PC-3 (cell line): Measurements from ENCODE around the gene RIMBP2. TPM values are rescaled to one million over a fixed set of nuclear protein-coding genes. Genes with fewer than 3 reads are reported as not detected.

Source experiments
- ATAC-seq: fragments of 200-7000 bp; cut with Tn5 transposase; 2 replicates; pipeline ENCODE4 v1.9.1; 2020; ENCODE audit warnings: mild to moderate bottlenecking, moderate library complexity
- BruUV-seq: library from RNA; stranded (reverse); fragments of 400-500 nt; replicated peaks from 2 replicates; lab custom pipeline; 2021; lab: Mats Ljungman, UMichigan
- CTCF ChIA-PET: fragments of 300-600 bp; sonication (Branson Sonifier 250); formaldehyde crosslinking; loops from one replicate; lab custom pipeline; 2022; ENCODE audit warnings: antibody characterized with exemption; lab: Charles Lee
- POLR2A ChIA-PET: fragments of 300-600 bp; sonication (Branson Sonifier 250); formaldehyde crosslinking; loops from one replicate; lab custom pipeline; 2022; ENCODE audit warnings: antibody characterized with exemption; ENCODE audit not compliant: unreplicated experiment; lab: Charles Lee
- DNase-seq: peaks from one replicate; pipeline ENCODE4 v3.0.0-alpha.2; 2015
- H2AFZ ChIP-seq: fragments of 300-600 bp; sonication (generic); 2 replicates; pipeline ENCODE4 v1.6.0; 2016; ENCODE audit warnings: antibody characterized with exemption, low read length
- H3F3A ChIP-seq: fragments of 300-600 bp; sonication (generic); one replicate; pipeline ENCODE4 v1.6.0; 2017; ENCODE audit warnings: antibody characterized with exemption, low read length, control low read depth, mild to moderate bottlenecking; ENCODE audit not compliant: unreplicated experiment
- H3K27ac ChIP-seq: fragments of 300-600 bp; sonication (generic); 2 replicates; pipeline ENCODE4 v1.5.1; 2016; ENCODE audit warnings: mild to moderate bottlenecking, low read length
- H3K27me3 ChIP-seq: fragments of 300-600 bp; sonication (generic); 2 replicates; pipeline ENCODE4 v1.6.1; 2016; ENCODE audit warnings: low read length, mixed read lengths
- H3K36me3 ChIP-seq: fragments of 300-600 bp; sonication (generic); 2 replicates; pipeline ENCODE4 v1.6.1; 2016; ENCODE audit warnings: low read depth, mixed run types, low read length, mixed read lengths
- H3K4me1 ChIP-seq: fragments of 300-600 bp; sonication (generic); 2 replicates; pipeline ENCODE4 v1.5.1; 2016; ENCODE audit warnings: low read length; ENCODE audit not compliant: insufficient read depth
- H3K4me2 ChIP-seq: fragments of 300-600 bp; sonication (generic); 2 replicates; pipeline ENCODE4 v1.6.0; 2016; ENCODE audit warnings: low read length
- H3K4me3 ChIP-seq: fragments of 300-600 bp; sonication (generic); 2 replicates; pipeline ENCODE4 v1.5.1; 2016; ENCODE audit warnings: mild to moderate bottlenecking, low read length, mixed read lengths
- H3K79me2 ChIP-seq: fragments of 300-600 bp; sonication (generic); 2 replicates; pipeline ENCODE4 v1.6.1; 2017; ENCODE audit warnings: low read length, mixed read lengths
- H3K9ac ChIP-seq: fragments of 300-600 bp; sonication (generic); 2 replicates; pipeline ENCODE4 v1.6.0; 2016; ENCODE audit warnings: mild to moderate bottlenecking, low read length
- H3K9me2 ChIP-seq: fragments of 300-600 bp; sonication (generic); replicated peaks from 2 replicates; pipeline ENCODE4 v1.6.1; 2016; ENCODE audit warnings: mixed run types, low read length, mixed read lengths
- H3K9me3 ChIP-seq: fragments of 300-600 bp; sonication (generic); 2 replicates; pipeline ENCODE4 v1.6.1; 2016; ENCODE audit warnings: low read length, mixed read lengths
- H4K20me1 ChIP-seq: fragments of 300-600 bp; sonication (generic); 2 replicates; pipeline ENCODE4 v1.6.1; 2016; ENCODE audit warnings: low read length, mixed read lengths
- EZH2 ChIP-seq: fragments of 300-600 bp; sonication (generic); IDR thresholded peaks from one replicate; pipeline ENCODE4 v1.6.1; 2017; ENCODE audit warnings: antibody characterized with exemption, mild to moderate bottlenecking, low read length; ENCODE audit not compliant: unreplicated experiment
- EZH2phosphoT487 ChIP-seq: fragments of 300-600 bp; sonication (generic); IDR thresholded peaks from 2 replicates; pipeline ENCODE4 v1.6.1; 2018; ENCODE audit warnings: mild to moderate bottlenecking, antibody characterized with exemption, low read length, borderline replicate concordance
- intact Hi-C: fragments of 100-400 bp; cut with micrococcal nuclease; formaldehyde crosslinking; loops from 2 replicates; pipeline ENCODE4 v1.9.0; 2023
- total RNA-seq: library from RNA; depleted of rRNA; stranded (reverse); fragments of >200 nt; gene quantifications from 2 replicates; pipeline ENCODE4 v1.2.3, GENCODE V29; 2014
- TF ChIP-seq, protein P1 (sequence below): fragments of 300-600 bp; sonication (generic); conservative IDR thresholded peaks from 2 replicates; pipeline ENCODE4 v1.5.1; 2017; ENCODE audit warnings: antibody characterized with exemption, low read depth, mild to moderate bottlenecking, low read length

RIMBP2 gene
- total RNA-seq, 1 experiment from 2014 or later = not detected

DNA sequence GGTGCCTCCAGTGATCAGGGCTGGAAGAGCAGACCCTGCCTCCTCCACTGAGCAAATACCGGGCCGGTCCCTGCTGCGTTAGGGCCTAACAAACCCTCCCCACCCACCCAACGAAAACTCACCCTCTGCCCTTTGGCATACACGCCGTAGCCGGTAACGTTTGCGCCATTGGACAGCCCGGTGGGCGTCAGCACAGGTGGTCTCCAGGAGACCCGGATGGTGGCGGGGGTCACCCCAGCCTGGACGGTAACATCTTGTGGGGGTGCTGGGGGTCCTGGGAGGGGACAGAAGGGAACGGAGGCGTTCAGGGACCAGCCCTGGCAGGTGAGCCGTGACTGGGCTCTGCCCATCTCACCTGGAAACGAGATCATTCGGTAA is 277.9 kb downstream of the RIMBP2 start:
- Histone ChIP-seq H2AFZ (no peak overlapping the region), H3K79me2 (no peaks in the 10 kb centered on the region), H3K4me3 (no peak overlapping the region), H3K9ac (no peak overlapping the region), H3K36me3 (no peaks in the 10 kb centered on the region), H3K9me2 (no peaks in the 10 kb centered on the region), H3K27ac (no peak overlapping the region), H3K27me3 (no peaks in the 10 kb centered on the region), H3K4me1 (no peaks in the 10 kb centered on the region), H3K4me2 (no peak overlapping the region), H3F3A (no peaks in the 10 kb centered on the region), H3K9me3 (no peaks in the 10 kb centered on the region), H4K20me1 (no peaks in the 10 kb centered on the region)
- TF ChIP-seq EZH2phosphoT487 (no peak), EZH2 (no peak)
- TF ChIP-seq, protein P1, sequence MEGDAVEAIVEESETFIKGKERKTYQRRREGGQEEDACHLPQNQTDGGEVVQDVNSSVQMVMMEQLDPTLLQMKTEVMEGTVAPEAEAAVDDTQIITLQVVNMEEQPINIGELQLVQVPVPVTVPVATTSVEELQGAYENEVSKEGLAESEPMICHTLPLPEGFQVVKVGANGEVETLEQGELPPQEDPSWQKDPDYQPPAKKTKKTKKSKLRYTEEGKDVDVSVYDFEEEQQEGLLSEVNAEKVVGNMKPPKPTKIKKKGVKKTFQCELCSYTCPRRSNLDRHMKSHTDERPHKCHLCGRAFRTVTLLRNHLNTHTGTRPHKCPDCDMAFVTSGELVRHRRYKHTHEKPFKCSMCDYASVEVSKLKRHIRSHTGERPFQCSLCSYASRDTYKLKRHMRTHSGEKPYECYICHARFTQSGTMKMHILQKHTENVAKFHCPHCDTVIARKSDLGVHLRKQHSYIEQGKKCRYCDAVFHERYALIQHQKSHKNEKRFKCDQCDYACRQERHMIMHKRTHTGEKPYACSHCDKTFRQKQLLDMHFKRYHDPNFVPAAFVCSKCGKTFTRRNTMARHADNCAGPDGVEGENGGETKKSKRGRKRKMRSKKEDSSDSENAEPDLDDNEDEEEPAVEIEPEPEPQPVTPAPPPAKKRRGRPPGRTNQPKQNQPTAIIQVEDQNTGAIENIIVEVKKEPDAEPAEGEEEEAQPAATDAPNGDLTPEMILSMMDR = no peak
- DNase-seq = no peak
- ChIA-PET POLR2A (no interaction called here), CTCF (no interaction called here)
- ATAC-seq = no peak
- intact Hi-C loops = no loop called here
- no TSS peak for BruUV-seq

GRCh38 chr12:130437555-130438242 is 278.4 kb downstream of the RIMBP2 start:
- Histone ChIP-seq H3K9ac (no peak overlapping the region), H3K9me2 (no peaks in the 10 kb centered on the region), H2AFZ (no peak overlapping the region), H3F3A (no peaks in the 10 kb centered on the region), H3K4me1 (no peaks in the 10 kb centered on the region), H4K20me1 (no peaks in the 10 kb centered on the region), H3K4me2 (no peak overlapping the region), H3K9me3 (no peaks in the 10 kb centered on the region), H3K27me3 (no peaks in the 10 kb centered on the region), H3K36me3 (no peaks in the 10 kb centered on the region), H3K79me2 (no peaks in the 10 kb centered on the region), H3K4me3 (no peak overlapping the region), H3K27ac (no peak overlapping the region)
- ChIA-PET POLR2A (no interaction called here), CTCF (no interaction called here)
- TF ChIP-seq EZH2phosphoT487 (no peak), EZH2 (no peak)
- TF ChIP-seq, protein P1 = no peak
- no peak for ATAC-seq
- intact Hi-C loops = no loop called here
- DNase-seq = no peak
- no TSS peak for BruUV-seq

- H3K4me2 ChIP-seq = no peak overlapping the region
- POLR2A ChIA-PET = no interaction called here
- no peaks in the 10 kb centered on the region for H3K9me2 ChIP-seq
- CTCF ChIA-PET = no interaction called here
- H3K27ac ChIP-seq = no peak overlapping the region
- H3K79me2 ChIP-seq = no peaks in the 10 kb centered on the region
- H3K9me3 ChIP-seq = no peaks in the 10 kb centered on the region
- DNase-seq (no peak), ATAC-seq (no peak)
- H3F3A ChIP-seq = no peaks in the 10 kb centered on the region
- H3K36me3 ChIP-seq = no peaks in the 10 kb centered on the region
- no peaks in the 10 kb centered on the region for H3K4me1 ChIP-seq
- H3K9ac ChIP-seq = no peak overlapping the region
- no peak for TF ChIP-seq EZH2
- TF ChIP-seq, protein P1 = no peak
- TF ChIP-seq EZH2phosphoT487 = no peak
- no peak overlapping the region for H3K4me3 ChIP-seq
- H2AFZ ChIP-seq = no peak overlapping the region
- H4K20me1 ChIP-seq = no peaks in the 10 kb centered on the region
- intact Hi-C loops = no loop called here
- H3K27me3 ChIP-seq = no peaks in the 10 kb centered on the region
- BruUV-seq = no TSS peak
Observed at GRCh38 chr12:130436741-130437501, 279.2 kb downstream of the RIMBP2 start.
